T-helper 1 cell treated with Interleukin-12 subunit alpha and Interleukin-12 subunit beta and Interleukin-4 antibody, amounts not matched to agents 30 μg/mL and 1 μg/mL, for 36 hours (primary cell): ENCODE data around the gene SLCO3A1.

Experiments
- H3K27ac Mint-ChIP-seq: one replicate; pipeline ENCODE4 v1.8.0; 2021; ENCODE audit warnings: mild to moderate bottlenecking, mixed read lengths
- H3K27me3 Mint-ChIP-seq: one replicate; pipeline ENCODE4 v1.8.0; 2021; ENCODE audit warnings: low read depth, mixed read lengths
- H3K36me3 Mint-ChIP-seq: one replicate; pipeline ENCODE4 v1.8.0; 2021; ENCODE audit warnings: low read depth, mixed read lengths
- H3K4me1 Mint-ChIP-seq: one replicate; pipeline ENCODE4 v1.8.0; 2021; ENCODE audit warnings: low read depth, mixed read lengths
- H3K4me3 Mint-ChIP-seq: one replicate; pipeline ENCODE4 v1.8.0; 2021; ENCODE audit warnings: mild to moderate bottlenecking, moderate library complexity, mixed read lengths
- H3K9me3 Mint-ChIP-seq: one replicate; pipeline ENCODE4 v1.8.0; 2021; ENCODE audit warnings: mixed read lengths

The SLCO3A1 gene

DNA sequence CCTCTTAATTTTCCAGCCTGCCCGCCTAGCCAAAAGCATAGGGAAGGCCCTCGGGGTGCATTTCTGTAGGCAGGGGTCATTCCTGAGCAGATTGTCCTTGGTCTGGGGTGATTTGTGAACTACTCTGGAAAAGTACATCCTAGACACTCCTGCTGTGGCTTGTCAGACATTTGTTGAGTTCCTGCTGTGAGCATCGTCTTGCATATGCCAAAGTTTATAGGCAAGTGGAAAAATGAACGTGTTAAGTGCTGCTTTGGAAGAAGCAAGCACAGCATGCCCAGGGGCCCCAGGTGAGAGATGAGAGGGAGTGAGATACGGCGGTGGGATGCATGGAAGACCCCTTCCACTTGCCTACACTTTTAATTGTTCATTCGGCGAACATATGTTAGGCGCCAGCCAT is 302.4 kb downstream of the SLCO3A1 start:
- H3K4me1 Mint-ChIP-seq = peaks cover 11% of the 10 kb centered on the region
- no peak overlapping the region for H3K27ac Mint-ChIP-seq

DNA sequence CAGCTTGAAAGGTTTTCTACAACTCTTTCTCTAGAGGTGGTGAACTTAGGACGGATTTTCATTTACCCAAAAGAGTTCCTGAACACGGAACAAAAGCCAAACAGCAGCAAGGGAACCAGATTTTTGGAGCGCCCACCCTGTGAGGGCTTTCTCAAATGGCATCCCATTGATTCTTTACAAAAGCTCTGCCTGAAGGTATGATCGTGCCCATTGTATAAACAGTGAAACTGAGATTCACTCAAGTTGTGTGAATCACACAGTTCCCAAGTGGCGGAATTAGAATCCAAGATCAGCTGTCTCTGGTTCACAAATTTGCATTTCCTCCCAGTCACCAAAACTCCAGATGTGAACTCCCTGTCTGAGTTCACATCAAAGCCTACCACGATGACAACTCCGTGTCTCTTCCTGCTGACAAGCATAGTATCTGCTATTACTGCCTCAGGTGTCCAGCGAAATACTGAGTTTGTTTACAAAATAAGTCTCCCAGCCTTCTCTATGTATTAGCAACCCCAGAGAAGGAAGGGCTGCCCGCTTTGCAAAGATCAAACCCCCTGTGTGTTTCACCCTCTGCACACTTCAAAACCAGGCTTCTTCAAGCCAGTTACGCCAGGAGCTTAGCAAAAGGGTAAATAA is 304.3 kb downstream of the SLCO3A1 start:
- H3K27ac Mint-ChIP-seq = no peak overlapping the region
- no peak overlapping the region for H3K4me3 Mint-ChIP-seq
- H3K4me1 Mint-ChIP-seq = peaks cover 16% of the 10 kb centered on the region
- no peaks in the 10 kb centered on the region for H3K27me3 Mint-ChIP-seq
- H3K36me3 Mint-ChIP-seq = peaks cover 11% of the 10 kb centered on the region
- no peaks in the 10 kb centered on the region for H3K9me3 Mint-ChIP-seq

More for the DNA sequence above, 302.4 kb downstream of the SLCO3A1 start:
- H3K27me3 Mint-ChIP-seq = no peaks in the 10 kb centered on the region
- H3K4me3 Mint-ChIP-seq = no peak overlapping the region
- peaks cover 11% of the 10 kb centered on the region for H3K36me3 Mint-ChIP-seq
- no peaks in the 10 kb centered on the region for H3K9me3 Mint-ChIP-seq

- Mint-ChIP-seq H3K9me3 (no peaks in the 10 kb centered on the region), H3K27me3 (no peaks in the 10 kb centered on the region), H3K27ac (peak overlapping the region; percentile 21), H3K4me1 (peaks cover 16% of the 10 kb centered on the region), H3K4me3 (no peak overlapping the region), H3K36me3 (peaks cover 13% of the 10 kb centered on the region)
Measured at GRCh38 chr15:92158426-92158825, 304.9 kb downstream of the SLCO3A1 start.

DNA sequence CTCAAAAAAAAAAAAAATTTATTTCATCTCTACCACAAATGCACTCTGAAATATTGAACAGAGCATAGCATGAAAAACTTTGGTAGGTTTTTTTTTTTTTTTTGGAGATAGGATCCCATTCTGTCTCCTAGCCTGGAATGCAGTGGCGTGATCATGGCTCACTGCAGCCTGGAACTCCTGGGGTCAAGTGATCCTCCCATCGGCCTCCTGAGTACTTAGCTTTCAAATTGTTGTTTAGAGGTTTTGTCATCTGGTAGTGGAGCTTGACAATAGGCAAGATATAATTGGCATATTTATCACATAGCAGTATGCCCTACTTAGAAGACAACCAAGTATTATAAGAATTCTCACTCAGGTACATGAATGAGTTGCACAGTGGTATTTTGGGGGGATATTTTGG is 306.0 kb downstream of the SLCO3A1 start:
- Mint-ChIP-seq H3K36me3 (peaks cover 16% of the 10 kb centered on the region), H3K9me3 (no peaks in the 10 kb centered on the region), H3K27me3 (no peaks in the 10 kb centered on the region), H3K27ac (no peak overlapping the region), H3K4me3 (no peak overlapping the region), H3K4me1 (peaks cover 16% of the 10 kb centered on the region)

DNA sequence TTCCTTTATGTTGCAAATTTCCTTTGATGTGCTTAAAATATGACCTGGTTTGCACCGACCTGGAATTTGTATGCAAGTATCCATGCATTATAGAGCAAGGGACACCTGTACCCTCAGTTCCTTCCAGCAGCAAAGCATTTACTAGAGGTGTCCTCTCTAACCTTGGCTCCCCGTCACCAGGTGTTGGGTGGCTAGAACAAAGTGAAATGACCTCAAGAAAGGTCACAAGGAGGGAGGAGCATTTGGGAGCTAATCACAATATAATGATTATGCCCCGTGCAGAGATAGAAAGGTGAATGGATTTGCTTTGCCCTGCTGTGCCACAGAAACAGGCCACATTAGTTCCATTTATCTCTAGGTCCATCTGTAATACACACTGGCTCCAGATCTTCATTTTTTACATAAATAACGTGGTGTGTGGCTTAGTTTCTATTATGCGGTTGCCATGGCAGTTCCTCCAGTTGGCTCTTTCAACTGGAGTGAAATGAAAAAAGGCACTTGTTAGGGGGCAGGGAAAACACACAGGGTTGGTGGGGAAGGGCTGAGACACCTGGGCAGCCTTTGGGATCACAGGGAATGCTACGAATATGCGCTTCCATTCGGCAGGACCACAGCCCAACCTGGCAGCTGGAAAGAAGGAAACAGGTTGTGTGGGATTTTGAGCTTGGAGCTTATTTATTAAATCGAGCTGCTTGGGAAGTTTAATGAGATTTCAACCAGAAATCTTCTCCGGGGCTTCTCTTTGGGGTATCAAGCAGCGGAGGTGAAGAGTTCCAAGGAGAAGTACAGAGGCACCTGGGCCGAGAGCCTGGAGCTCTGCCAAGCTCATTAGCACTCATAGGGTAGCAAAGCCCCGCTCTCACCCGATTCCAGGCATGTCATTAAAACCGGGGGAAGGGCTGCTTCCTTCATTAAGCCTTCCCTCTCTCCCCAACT is 306.7 kb downstream of the SLCO3A1 start:
- peaks cover 16% of the 10 kb centered on the region for H3K4me1 Mint-ChIP-seq
- no peak overlapping the region for H3K27ac Mint-ChIP-seq
- no peaks in the 10 kb centered on the region for H3K9me3 Mint-ChIP-seq
- H3K27me3 Mint-ChIP-seq = no peaks in the 10 kb centered on the region
- no peak overlapping the region for H3K4me3 Mint-ChIP-seq
- H3K36me3 Mint-ChIP-seq = peaks cover 16% of the 10 kb centered on the region

GRCh38 chr15:92161039-92161670 is 307.6 kb downstream of the SLCO3A1 start:
- H3K27ac Mint-ChIP-seq = no peak overlapping the region
- peaks cover 14% of the 10 kb centered on the region for H3K36me3 Mint-ChIP-seq
- no peaks in the 10 kb centered on the region for H3K27me3 Mint-ChIP-seq
- no peak overlapping the region for H3K4me3 Mint-ChIP-seq
- H3K9me3 Mint-ChIP-seq = no peaks in the 10 kb centered on the region
- peaks cover 16% of the 10 kb centered on the region for H3K4me1 Mint-ChIP-seq

DNA sequence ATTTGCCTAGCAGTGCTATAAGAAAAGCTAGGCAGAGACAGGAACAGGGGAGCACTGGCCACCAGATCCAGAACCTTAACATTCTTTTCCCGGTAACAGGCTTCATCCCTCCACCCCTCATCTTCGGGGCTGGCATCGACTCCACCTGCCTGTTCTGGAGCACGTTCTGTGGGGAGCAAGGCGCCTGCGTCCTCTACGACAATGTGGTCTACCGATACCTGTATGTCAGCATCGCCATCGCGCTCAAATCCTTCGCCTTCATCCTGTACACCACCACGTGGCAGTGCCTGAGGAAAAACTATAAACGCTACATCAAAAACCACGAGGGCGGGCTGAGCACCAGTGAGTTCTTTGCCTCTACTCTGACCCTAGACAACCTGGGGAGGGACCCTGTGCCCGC is 309.1 kb downstream of the SLCO3A1 start:
- H3K27ac Mint-ChIP-seq = no peak overlapping the region
- H3K36me3 Mint-ChIP-seq = peaks cover 14% of the 10 kb centered on the region
- no peak overlapping the region for H3K4me3 Mint-ChIP-seq
- H3K27me3 Mint-ChIP-seq = no peaks in the 10 kb centered on the region
- H3K4me1 Mint-ChIP-seq = peaks cover 16% of the 10 kb centered on the region
- no peaks in the 10 kb centered on the region for H3K9me3 Mint-ChIP-seq

GRCh38 chr15:92163641-92164040 is 310.1 kb downstream of the SLCO3A1 start:
- no peaks in the 10 kb centered on the region for H3K9me3 Mint-ChIP-seq
- H3K27ac Mint-ChIP-seq = no peak overlapping the region
- no peak overlapping the region for H3K4me3 Mint-ChIP-seq
- peaks cover 8% of the 10 kb centered on the region for H3K4me1 Mint-ChIP-seq
- no peaks in the 10 kb centered on the region for H3K27me3 Mint-ChIP-seq
- H3K36me3 Mint-ChIP-seq = peaks cover 14% of the 10 kb centered on the region

GRCh38 chr15:92164327-92165000 is 311.0 kb downstream of the SLCO3A1 start:
- Mint-ChIP-seq H3K27me3 (no peaks in the 10 kb centered on the region), H3K4me3 (no peak overlapping the region), H3K36me3 (peaks cover 14% of the 10 kb centered on the region), H3K4me1 (peaks cover 6% of the 10 kb centered on the region), H3K27ac (no peak overlapping the region), H3K9me3 (no peaks in the 10 kb centered on the region)

GRCh38 chr15:92165001-92165346 is 311.5 kb downstream of the SLCO3A1 start:
- Mint-ChIP-seq H3K27ac (no peak overlapping the region), H3K4me1 (peaks cover 6% of the 10 kb centered on the region), H3K9me3 (no peaks in the 10 kb centered on the region), H3K27me3 (no peaks in the 10 kb centered on the region), H3K36me3 (peaks cover 14% of the 10 kb centered on the region), H3K4me3 (no peak overlapping the region)

DNA sequence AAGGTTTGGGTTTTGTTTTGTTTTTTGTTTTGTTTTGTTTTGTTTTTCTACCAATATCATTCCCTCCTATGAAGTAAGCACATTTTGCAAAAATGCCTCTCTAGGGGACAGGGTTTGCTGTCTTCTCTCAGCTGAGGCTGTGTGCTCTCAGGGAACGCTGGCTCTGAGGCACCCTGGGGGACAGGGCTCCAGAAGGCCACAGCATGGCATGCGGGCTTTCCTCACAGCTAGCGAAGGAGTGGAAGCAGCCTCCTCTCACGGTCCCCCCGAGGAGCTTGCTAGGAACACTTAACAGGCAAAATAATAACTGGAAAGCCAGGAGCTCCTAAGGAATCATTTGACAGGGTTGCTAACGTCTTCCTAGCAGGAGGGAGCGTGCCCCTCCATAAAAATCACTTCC is 312.5 kb downstream of the SLCO3A1 start:
- Mint-ChIP-seq H3K36me3 (peaks cover 14% of the 10 kb centered on the region), H3K4me1 (peaks cover 4% of the 10 kb centered on the region), H3K4me3 (no peak overlapping the region), H3K27ac (no peak overlapping the region), H3K27me3 (no peaks in the 10 kb centered on the region), H3K9me3 (no peaks in the 10 kb centered on the region)

- Mint-ChIP-seq H3K36me3 (peaks cover 14% of the 10 kb centered on the region), H3K27ac (no peak overlapping the region)
Measured at GRCh38 chr15:92166751-92167405, 313.4 kb downstream of the SLCO3A1 start.

GRCh38 chr15:92167451-92167850 is 313.9 kb downstream of the SLCO3A1 start:
- H3K4me3 Mint-ChIP-seq = no peak overlapping the region
- no peaks in the 10 kb centered on the region for H3K27me3 Mint-ChIP-seq
- peaks cover 14% of the 10 kb centered on the region for H3K36me3 Mint-ChIP-seq
- H3K9me3 Mint-ChIP-seq = no peaks in the 10 kb centered on the region
- H3K4me1 Mint-ChIP-seq = no peaks in the 10 kb centered on the region
- no peak overlapping the region for H3K27ac Mint-ChIP-seq

More at GRCh38 chr15:92166751-92167405, 313.4 kb downstream of the SLCO3A1 start:
- H3K4me3 Mint-ChIP-seq = no peak overlapping the region
- no peaks in the 10 kb centered on the region for H3K27me3 Mint-ChIP-seq
- H3K4me1 Mint-ChIP-seq = no peaks in the 10 kb centered on the region
- no peaks in the 10 kb centered on the region for H3K9me3 Mint-ChIP-seq

DNA sequence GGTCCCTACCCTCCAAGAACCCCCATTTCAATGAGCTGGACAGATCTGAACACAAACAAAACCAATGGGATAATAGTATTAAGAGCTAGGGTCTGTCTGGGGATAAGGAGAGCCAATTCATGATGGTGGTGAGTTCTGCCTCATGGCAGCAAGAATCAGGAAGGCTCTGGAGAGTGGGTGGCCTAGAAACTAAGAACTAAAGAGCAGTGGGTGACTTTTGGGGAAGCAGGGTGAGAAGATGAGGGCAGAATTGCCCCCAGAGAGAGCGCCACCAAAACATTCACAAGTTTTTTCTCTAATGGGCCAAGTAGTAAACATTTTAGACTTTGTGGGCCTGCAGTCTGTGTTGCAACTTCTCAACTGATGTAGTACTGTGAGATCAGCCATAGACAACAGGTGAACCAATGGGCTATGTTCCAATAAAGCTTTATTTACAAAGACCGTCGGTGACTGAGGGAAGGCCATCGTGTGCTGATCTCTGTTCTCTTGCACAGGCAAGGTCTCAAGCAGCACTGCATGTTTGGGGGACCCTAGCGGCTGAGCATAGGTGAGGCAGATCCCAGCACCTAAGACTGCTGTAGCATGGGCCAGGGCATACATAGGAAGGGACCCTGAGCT is 314.7 kb downstream of the SLCO3A1 start:
- Mint-ChIP-seq H3K27ac (no peak overlapping the region), H3K4me1 (no peaks in the 10 kb centered on the region), H3K27me3 (no peaks in the 10 kb centered on the region), H3K9me3 (no peaks in the 10 kb centered on the region), H3K4me3 (no peak overlapping the region), H3K36me3 (peaks cover 11% of the 10 kb centered on the region)
